ENCODE results near the gene PDE3A. TPM values are rescaled to one million over a fixed set of nuclear protein-coding genes. Genes with fewer than 3 reads are reported as not detected.
"Not testable (repeated sequence)": the region's sequence is repeated elsewhere in the genome, so short reads cannot be mapped to it uniquely, and the experiment has no call there.

Gene PDE3A
- total RNA-seq = 132 TPM
- long read RNA-seq, full-length matches to known transcripts = 28 of 112 reads
- long read RNA-seq, partial matches to known transcripts = 17 of 112 reads
- long read RNA-seq, other reads (novel, unspliced or antisense) = 67 of 112 reads

DNA sequence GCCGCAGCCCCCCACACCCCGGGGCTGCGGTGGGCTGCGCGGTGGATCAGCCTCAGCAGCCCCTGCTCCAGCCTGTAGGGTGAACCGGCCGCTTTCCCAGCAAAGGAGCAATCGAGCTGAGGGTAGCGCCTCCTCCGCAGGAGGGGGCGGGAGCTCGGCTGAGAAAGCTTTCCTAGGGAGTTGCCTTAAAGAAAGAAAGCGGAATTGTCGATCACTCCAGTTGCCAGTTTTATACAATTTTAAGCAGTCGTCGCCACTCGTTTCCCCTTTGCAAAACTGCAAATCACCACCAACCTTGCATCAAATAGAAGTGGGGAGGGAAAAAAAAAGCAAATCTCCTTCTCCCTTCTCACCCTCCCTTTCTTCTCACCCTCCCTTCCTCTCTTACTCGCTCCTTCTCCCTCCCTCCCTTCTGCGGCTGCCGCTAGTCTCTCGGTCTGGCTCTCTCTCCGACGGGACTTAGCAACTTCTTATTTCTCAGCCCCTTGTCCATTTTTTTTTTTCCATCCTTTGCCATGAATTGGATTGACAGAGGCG lies at the start of gene PDE3A:
Gene PDE3A, plus strand, starts transcription at position 424 of the 537 bp plus-strand sequence. CDS start 748 bp downstream, outside the sequence.
- intact Hi-C loops (cut with DNase I) = loop anchor here (5.0 to 10.0 kb wide), 4 partner anchors 91 to 613 kb away; no protein-coding TSS in a partner anchor
- DNase-seq (ENCODE audit: low spot score) = peak; percentile 77

- intact Hi-C loops (cut with DNase I) = no loop called here
- no peak for DNase-seq (ENCODE audit: low spot score)
Observed at GRCh38 chr12:20319366-20319765, 49.0 kb upstream of the PDE3A start.

DNA sequence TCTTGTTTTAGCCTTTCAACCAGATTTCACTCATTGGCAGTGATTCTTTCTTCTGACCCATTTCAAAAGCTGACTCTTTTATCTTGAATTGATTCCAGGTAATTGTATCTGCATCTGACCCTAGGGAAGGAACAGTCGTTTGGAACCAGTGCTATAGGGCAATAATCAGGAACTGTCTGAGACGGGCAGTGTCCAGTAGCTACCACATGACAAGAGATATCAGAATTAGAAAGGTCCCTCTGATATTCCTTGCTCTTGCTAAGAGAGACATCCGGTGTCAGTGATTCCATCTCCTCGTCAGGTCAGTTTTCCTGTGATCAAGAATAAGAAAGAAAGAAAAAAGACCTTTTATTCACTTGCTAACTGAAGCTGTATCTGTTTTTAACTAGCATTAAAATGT lies 47.8 kb upstream of the PDE3A start:
- no peak for DNase-seq (ENCODE audit: low spot score)
- intact Hi-C loops (cut with DNase I) = no loop called here

- DNase-seq (ENCODE audit: low spot score); intact Hi-C loops (cut with DNase I): not testable (repeated sequence)
Observed at GRCh38 chr12:20330826-20331505, 37.4 kb upstream of the PDE3A start.

- intact Hi-C loops (cut with DNase I) = no loop called here
- no peak for DNase-seq (ENCODE audit: low spot score)
Observed at GRCh38 chr12:20339060-20339459, 29.3 kb upstream of the PDE3A start.

DNA sequence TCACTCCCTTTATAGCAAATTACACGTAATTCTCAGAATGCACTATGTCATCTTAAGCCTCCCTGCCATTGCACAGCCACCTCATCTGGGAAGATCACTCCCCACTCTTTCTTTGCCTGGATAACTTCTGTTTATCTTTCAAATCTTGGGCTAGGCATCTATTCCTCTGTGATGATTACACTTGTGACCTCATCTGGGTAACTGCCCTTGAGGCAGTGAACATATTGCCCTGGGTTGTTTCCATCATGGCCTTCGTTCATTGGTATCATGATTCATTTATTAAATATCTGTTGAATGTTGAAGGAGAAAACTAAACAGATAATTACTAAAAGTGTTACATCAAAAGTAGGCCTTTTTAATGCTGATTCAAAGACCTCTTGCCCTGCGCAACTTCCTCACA lies 26.2 kb upstream of the PDE3A start:
- DNase-seq (ENCODE audit: low spot score) = no peak
- intact Hi-C loops (cut with DNase I) = no loop called here

GRCh38 chr12:20345866-20346265 lies 22.5 kb upstream of the PDE3A start:
- intact Hi-C loops (cut with DNase I) = no loop called here
- DNase-seq (ENCODE audit: low spot score) = no peak

- intact Hi-C loops (cut with DNase I) = no loop called here
- no peak for DNase-seq (ENCODE audit: low spot score)
Observed at GRCh38 chr12:20350026-20350425, 18.3 kb upstream of the PDE3A start.

- intact Hi-C loops (cut with DNase I) = no loop called here
- DNase-seq (ENCODE audit: low spot score) = no peak
Observed at GRCh38 chr12:20350495-20350894, 17.8 kb upstream of the PDE3A start.

DNA sequence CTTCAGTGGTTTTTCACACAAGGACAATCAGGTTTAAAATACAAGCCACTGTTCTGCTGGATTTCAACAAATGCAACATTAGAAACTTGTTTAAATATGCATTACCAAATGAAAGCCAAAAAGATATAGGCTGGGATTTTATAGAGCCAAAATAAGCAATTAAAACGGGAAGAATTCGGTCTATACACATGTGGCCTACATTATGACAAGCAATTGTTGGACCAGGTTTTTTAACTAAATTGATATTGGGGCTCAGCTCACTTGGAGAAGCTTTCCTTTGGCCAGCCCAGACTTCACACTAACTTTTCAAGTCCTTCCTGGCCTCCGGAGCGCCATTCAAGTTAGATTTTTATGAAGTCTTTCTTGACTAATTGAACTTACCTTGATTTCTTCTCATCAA lies 16.9 kb upstream of the PDE3A start:
- intact Hi-C loops (cut with DNase I) = no loop called here

GRCh38 chr12:20356048-20356447 lies 12.3 kb upstream of the PDE3A start:
- intact Hi-C loops (cut with DNase I) = no loop called here
- no peak for DNase-seq (ENCODE audit: low spot score)

More for the DNA sequence above, 16.9 kb upstream of the PDE3A start:
- DNase-seq (ENCODE audit: low spot score) = no peak

GRCh38 chr12:20360407-20360806 lies 7.9 kb upstream of the PDE3A start:
- no peak for DNase-seq (ENCODE audit: low spot score)
- intact Hi-C loops (cut with DNase I) = loop anchor here (10.0 kb wide), 1 partner anchor 606 kb away; no protein-coding TSS in a partner anchor

GRCh38 chr12:20361416-20361815 lies 6.9 kb upstream of the PDE3A start:
- intact Hi-C loops (cut with DNase I) = loop anchor here (10.0 kb wide), 1 partner anchor 607 kb away; no protein-coding TSS in a partner anchor

GRCh38 chr12:20364501-20364900 lies 3.8 kb upstream of the PDE3A start:
- no peak for DNase-seq (ENCODE audit: low spot score)
- intact Hi-C loops (cut with DNase I) = loop anchor here (1.0 to 10.0 kb wide), 2 partner anchors 36 to 610 kb away; no protein-coding TSS in a partner anchor

More at GRCh38 chr12:20361416-20361815, 6.9 kb upstream of the PDE3A start:
- no peak for DNase-seq (ENCODE audit: low spot score)

DNA sequence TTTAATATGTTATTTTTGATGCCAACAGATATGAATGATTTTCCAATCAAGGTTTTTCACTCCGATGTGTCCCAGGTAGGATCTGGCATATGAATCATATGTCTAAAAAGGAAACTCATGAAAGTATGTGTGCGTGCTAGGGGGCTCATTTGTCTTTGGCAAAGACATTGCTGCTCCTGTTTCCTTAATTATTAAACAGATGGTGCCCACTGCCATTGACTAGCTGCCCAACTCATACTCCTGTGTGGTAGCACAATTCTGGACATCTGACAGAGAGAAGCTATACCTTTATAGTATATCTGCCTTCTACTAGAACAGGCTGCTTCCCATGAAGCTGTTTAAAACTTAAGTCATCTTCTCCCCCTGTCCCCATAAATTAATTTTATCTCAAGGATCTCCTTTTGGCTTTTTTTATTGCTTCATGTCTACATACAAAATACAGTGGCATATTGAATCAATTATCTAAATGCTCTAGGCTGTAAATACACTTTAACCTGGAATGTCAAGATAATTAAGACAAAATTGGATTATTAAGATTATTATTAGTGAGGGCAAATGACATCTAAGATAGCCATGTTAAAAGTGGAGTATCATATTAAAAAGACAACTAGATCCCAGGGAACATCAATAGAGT lies 1.4 kb upstream of the PDE3A start:
- DNase-seq (ENCODE audit: low spot score) = no peak
- intact Hi-C loops (cut with DNase I) = loop anchor here (5.0 to 10.0 kb wide), 4 partner anchors 90 to 612 kb away; no protein-coding TSS in a partner anchor

DNA sequence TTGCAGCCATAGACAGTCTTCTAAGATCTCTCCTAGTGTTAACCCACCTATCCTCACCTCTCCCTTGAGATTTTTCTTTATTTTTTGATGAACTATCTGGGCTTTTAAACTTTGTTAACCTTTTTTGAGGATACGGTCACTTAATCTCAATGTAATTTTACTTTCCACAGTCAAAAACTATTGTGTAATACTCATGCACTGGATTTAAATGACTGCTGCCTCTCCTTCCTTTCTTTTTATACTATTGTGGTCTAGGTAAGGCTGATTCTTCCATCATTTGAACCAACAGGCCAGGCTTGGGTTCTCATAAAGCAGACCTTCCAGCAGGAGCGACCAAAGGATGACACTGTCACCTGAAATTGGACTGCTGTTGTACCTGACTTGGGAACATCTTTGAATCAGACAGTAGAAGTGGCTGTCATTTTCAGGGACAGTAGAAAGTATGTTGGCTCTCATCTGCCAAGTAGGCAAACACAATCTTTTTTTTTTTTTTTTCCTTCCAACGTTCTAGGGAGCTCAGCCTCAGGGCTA lies 689 bp upstream of the PDE3A start:
- intact Hi-C loops (cut with DNase I) = loop anchor here (5.0 to 10.0 kb wide), 4 partner anchors 90 to 613 kb away; no protein-coding TSS in a partner anchor
- DNase-seq (ENCODE audit: low spot score) = no peak

DNA sequence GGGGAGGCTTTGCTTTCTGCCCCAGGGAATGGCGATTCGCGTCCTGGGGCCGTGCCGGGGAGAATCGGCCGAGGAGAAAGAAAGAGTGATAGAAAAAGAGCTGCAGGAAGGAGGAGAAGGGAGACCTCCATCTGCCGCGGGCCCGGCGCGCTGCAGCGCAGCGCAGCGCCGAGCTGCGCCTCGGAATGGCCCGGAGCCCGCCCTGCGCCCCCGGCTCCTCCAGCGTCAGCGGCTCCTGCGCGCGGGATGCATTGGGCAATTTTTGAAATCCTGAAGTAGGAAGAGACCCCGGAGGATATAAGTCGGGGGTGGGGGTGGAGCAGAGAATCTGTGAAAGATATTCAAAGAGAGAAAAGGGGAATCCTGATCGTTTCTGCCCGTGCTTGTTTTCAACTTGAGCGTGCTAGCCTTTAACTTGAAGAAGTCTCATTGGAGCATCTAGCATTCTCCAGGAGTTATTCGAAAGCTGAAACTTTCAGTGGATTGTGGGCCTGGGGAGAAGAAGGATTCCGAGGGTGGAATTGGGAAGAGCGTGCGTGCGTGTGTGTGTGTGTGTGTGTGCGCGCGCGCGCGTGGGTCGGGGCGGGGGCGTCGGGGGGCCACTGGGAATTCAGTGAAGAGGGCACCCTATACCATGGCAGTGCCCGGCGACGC lies 441 bp downstream of the PDE3A start:
- intact Hi-C loops (cut with DNase I) = loop anchor here (5.0 to 10.0 kb wide), 4 partner anchors 91 to 614 kb away; no protein-coding TSS in a partner anchor
- peak; percentile 80 for DNase-seq (ENCODE audit: low spot score)

DNA sequence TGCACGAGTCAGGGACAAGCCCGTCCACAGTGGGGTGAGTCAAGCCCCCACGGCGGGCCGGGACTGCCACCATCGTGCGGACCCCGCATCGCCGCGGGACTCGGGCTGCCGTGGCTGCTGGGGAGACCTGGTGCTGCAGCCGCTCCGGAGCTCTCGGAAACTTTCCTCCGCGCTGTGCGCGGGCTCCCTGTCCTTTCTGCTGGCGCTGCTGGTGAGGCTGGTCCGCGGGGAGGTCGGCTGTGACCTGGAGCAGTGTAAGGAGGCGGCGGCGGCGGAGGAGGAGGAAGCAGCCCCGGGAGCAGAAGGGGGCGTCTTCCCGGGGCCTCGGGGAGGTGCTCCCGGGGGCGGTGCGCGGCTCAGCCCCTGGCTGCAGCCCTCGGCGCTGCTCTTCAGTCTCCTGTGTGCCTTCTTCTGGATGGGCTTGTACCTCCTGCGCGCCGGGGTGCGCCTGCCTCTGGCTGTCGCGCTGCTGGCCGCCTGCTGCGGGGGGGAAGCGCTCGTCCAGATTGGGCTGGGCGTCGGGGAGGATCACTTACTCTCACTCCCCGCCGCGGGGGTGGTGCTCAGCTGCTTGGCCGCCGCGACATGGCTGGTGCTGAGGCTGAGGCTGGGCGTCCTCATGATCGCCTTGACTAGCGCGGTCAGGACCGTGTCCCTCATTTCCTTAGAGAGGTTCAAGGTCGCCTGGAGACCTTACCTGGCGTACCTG lies 1.1 kb downstream of the PDE3A start:
- intact Hi-C loops (cut with DNase I) = loop anchor here (5.0 to 10.0 kb wide), 7 partner anchors 78 to 615 kb away; no protein-coding TSS in a partner anchor
- peak; percentile 88 for DNase-seq (ENCODE audit: low spot score)

DNA sequence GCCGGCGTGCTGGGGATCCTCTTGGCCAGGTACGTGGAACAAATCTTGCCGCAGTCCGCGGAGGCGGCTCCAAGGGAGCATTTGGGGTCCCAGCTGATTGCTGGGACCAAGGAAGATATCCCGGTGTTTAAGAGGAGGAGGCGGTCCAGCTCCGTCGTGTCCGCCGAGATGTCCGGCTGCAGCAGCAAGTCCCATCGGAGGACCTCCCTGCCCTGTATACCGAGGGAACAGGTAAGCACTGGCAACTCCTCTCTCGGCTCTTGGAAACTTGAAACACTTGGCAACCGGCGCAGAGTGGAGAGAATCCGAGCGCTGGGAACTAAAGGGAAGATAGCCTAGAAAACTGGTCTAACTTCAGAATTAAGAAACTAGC lies 1.7 kb downstream of the PDE3A start:
- peak; percentile 78 for DNase-seq (ENCODE audit: low spot score)
- intact Hi-C loops (cut with DNase I) = loop anchor here (5.0 kb wide), 3 partner anchors 77 to 373 kb away; no protein-coding TSS in a partner anchor
